ENCODE data around the gene SIGLECL1.

SIGLECL1 gene

GRCh38 chr19:51295382-51296126, 44.7 kb downstream of the SIGLECL1 start:
- DNase-seq (ENCODE audit: low read depth) = no peak

GRCh38 chr19:51296336-51297093, 45.6 kb downstream of the SIGLECL1 start:
- DNase-seq (ENCODE audit: low read depth) = no peak

- no peak for DNase-seq (ENCODE audit: low read depth)
Measured at GRCh38 chr19:51297406-51297805, 46.5 kb downstream of the SIGLECL1 start.

- no peak for DNase-seq (ENCODE audit: low read depth)
Measured at GRCh38 chr19:51301266-51301665, 50.4 kb downstream of the SIGLECL1 start.

- DNase-seq (ENCODE audit: low read depth) = no peak
Measured at GRCh38 chr19:51305479-51305878, 54.6 kb downstream of the SIGLECL1 start.

GRCh38 chr19:51311351-51312257, 60.7 kb downstream of the SIGLECL1 start, which contains the start of gene IGLON5:
TSS of gene IGLON5 (plus strand) at chr19:51311644. CDS start at chr19:51311848, 204 bp downstream.
- DNase-seq (ENCODE audit: low read depth) = no peak

- no peak for DNase-seq (ENCODE audit: low read depth)
Measured at GRCh38 chr19:51316688-51317087, 65.8 kb downstream of the SIGLECL1 start.

GRCh38 chr19:51317376-51317775, 66.5 kb downstream of the SIGLECL1 start:
- no peak for DNase-seq (ENCODE audit: low read depth)

GRCh38 chr19:51317968-51318367, 67.1 kb downstream of the SIGLECL1 start:
- no peak for DNase-seq (ENCODE audit: low read depth)
